ENCODE measurements around the gene TMEM19.

- TF ChIP-seq CTCF (IDR thresholded peaks at IDR 0.05) (no peak), POLR2AphosphoS5 (IDR thresholded peaks at IDR 0.05; ENCODE audit: low read depth, low read length) (no peak), EZH2phosphoT487 (IDR thresholded peaks at IDR 0.05; ENCODE audit: borderline replicate concordance, low read depth) (no peak), ELF1 (IDR thresholded peaks at IDR 0.05) (no peak), JUND (IDR thresholded peaks at IDR 0.05) (no peak), YY1 (IDR thresholded peaks at IDR 0.05; ENCODE audit: low read depth) (no peak), TAF1 (IDR thresholded peaks at IDR 0.05; ENCODE audit: borderline replicate concordance, low read depth, low read length) (no peak), EP300 (IDR thresholded peaks at IDR 0.05; ENCODE audit: borderline replicate concordance in 1 of 2, low read depth in 1 of 2, low read length in 1 of 2) (no peak), USF1 (IDR thresholded peaks at IDR 0.05; ENCODE audit: borderline replicate concordance, low read depth) (no peak)
- TF ChIP-seq, protein P1, sequence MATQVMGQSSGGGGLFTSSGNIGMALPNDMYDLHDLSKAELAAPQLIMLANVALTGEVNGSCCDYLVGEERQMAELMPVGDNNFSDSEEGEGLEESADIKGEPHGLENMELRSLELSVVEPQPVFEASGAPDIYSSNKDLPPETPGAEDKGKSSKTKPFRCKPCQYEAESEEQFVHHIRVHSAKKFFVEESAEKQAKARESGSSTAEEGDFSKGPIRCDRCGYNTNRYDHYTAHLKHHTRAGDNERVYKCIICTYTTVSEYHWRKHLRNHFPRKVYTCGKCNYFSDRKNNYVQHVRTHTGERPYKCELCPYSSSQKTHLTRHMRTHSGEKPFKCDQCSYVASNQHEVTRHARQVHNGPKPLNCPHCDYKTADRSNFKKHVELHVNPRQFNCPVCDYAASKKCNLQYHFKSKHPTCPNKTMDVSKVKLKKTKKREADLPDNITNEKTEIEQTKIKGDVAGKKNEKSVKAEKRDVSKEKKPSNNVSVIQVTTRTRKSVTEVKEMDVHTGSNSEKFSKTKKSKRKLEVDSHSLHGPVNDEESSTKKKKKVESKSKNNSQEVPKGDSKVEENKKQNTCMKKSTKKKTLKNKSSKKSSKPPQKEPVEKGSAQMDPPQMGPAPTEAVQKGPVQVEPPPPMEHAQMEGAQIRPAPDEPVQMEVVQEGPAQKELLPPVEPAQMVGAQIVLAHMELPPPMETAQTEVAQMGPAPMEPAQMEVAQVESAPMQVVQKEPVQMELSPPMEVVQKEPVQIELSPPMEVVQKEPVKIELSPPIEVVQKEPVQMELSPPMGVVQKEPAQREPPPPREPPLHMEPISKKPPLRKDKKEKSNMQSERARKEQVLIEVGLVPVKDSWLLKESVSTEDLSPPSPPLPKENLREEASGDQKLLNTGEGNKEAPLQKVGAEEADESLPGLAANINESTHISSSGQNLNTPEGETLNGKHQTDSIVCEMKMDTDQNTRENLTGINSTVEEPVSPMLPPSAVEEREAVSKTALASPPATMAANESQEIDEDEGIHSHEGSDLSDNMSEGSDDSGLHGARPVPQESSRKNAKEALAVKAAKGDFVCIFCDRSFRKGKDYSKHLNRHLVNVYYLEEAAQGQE (IDR thresholded peaks at IDR 0.05; ENCODE audit: low read depth, low read length): no peak
Observed at GRCh38 chr12:71748081-71748850, 62.4 kb downstream of the TMEM19 start.

All from SK-N-SH (cell line).